HG02943 (cell line): Measurements from ENCODE around the gene MOAP1.
"Not testable (repeated sequence)": the region's sequence is repeated elsewhere in the genome, so short reads cannot be mapped to it uniquely, and the experiment has no call there.

Experiments
- ATAC-seq: cut with Tn5 transposase; IDR thresholded peaks from one replicate; pipeline ENCODE4 v1.9.1; 2021; ENCODE audit warnings: mild to moderate bottlenecking, low read depth, moderate library complexity; ENCODE audit not compliant: unreplicated experiment

The MOAP1 gene

GRCh38 chr14:93150227-93151208, 34.2 kb downstream of the MOAP1 start:
- ATAC-seq = no peak

GRCh38 chr14:93148979-93149378, 35.7 kb downstream of the MOAP1 start:
- no peak for ATAC-seq

GRCh38 chr14:93146119-93146518, 38.6 kb downstream of the MOAP1 start:
- ATAC-seq = no peak

- no peak for ATAC-seq
Measured at GRCh38 chr14:93142854-93143652, 41.6 kb downstream of the MOAP1 start.

GRCh38 chr14:93137864-93138263, 46.8 kb downstream of the MOAP1 start:
- no peak for ATAC-seq

GRCh38 chr14:93136508-93136907, 48.2 kb downstream of the MOAP1 start:
- ATAC-seq = not testable (repeated sequence)

GRCh38 chr14:93136009-93136408, 48.7 kb downstream of the MOAP1 start:
- no peak for ATAC-seq

- no peak for ATAC-seq
Measured at GRCh38 chr14:93135399-93135798, 49.3 kb downstream of the MOAP1 start.

GRCh38 chr14:93133464-93133863, 51.2 kb downstream of the MOAP1 start:
- ATAC-seq = no peak

GRCh38 chr14:93132472-93133065, 52.1 kb downstream of the MOAP1 start:
- ATAC-seq = no peak
